OCI-LY1 (cell line): ENCODE data around the gene TTC39C.

Experiments
- CTCF ChIP-seq: fragments of 200-600 bp; sonication (generic), shearing (Covaris generic); IDR thresholded peaks from 2 replicates; pipeline ENCODE4 v1.5.1; 2017; ENCODE audit warnings: mild to moderate bottlenecking, antibody characterized with exemption, low read length, moderate library complexity, mixed read lengths
- EZH2 ChIP-seq: fragments of 200-600 bp; sonication (generic), shearing (Covaris generic); IDR thresholded peaks from 2 replicates; pipeline ENCODE4 v1.8.0; 2017; ENCODE audit warnings: borderline replicate concordance, mixed run types, mild to moderate bottlenecking, antibody characterized with exemption, low read length, moderate library complexity, mixed read lengths

- TF ChIP-seq CTCF: no peak
- no peak for TF ChIP-seq EZH2
These were observed 38.7 kb downstream of the TTC39C start for GRCh38 chr18:24053211-24053610.
